Kidney (tissue), 14 donors: ENCODE results near the gene SLC16A9. TPM values are rescaled to one million over a fixed set of nuclear protein-coding genes. Genes with fewer than 3 reads are reported as not detected.
"Not testable (repeated sequence)": the region's sequence is repeated elsewhere in the genome, so short reads cannot be mapped to it uniquely, and the experiment has no call there.

Source experiments
- DNase-seq, 5 donors: peaks; one replicate each; pipeline ENCODE4 v3.0.0-alpha.2; 2013 to 2020
- FAIRE-seq: peaks from 2 replicates; lab custom pipeline; 2012; peaks lifted over from hg19 to GRCh38; lab: Jason Lieb, UNC
- H3K27ac ChIP-seq, 2 donors: one replicate each; pipeline ENCODE4 v1.7.0; 2013; ENCODE audit warnings: low read depth in 2 of 2, low read length in 2 of 2, inconsistent platforms in 1 of 2
- H3K27me3 ChIP-seq: one replicate; pipeline ENCODE4 v1.7.1; 2013; ENCODE audit warnings: low read length, inconsistent platforms; ENCODE audit not compliant: control insufficient read depth, insufficient read depth
- H3K36me3 ChIP-seq, 3 donors: one replicate each; pipeline versions ENCODE4 v1.7.0 to v1.7.1; 2013; ENCODE audit warnings: low read length in 3 of 3, control low read depth in 1 of 3, inconsistent platforms in 1 of 3; ENCODE audit not compliant: insufficient read depth in 3 of 3, control insufficient read depth in 2 of 3
- H3K4me1 ChIP-seq, 3 donors: one replicate each; pipeline versions ENCODE4 v1.7.0 to v1.7.1; 2013; ENCODE audit warnings: low read length in 3 of 3, inconsistent platforms in 1 of 3, low read depth in 1 of 3; ENCODE audit not compliant: control insufficient read depth in 2 of 3, insufficient read depth in 2 of 3
- H3K4me3 ChIP-seq, 3 donors: one replicate each; pipeline versions ENCODE4 v1.7.0 to v1.8.1; 2013; ENCODE audit warnings: low read length in 3 of 3, control low read depth in 1 of 3, inconsistent platforms in 1 of 3
- H3K9ac ChIP-seq, 3 donors: one replicate each; pipeline versions ENCODE4 v1.7.0 to v1.7.1; 2013; ENCODE audit warnings: low read length in 3 of 3, control low read depth in 1 of 3, inconsistent platforms in 1 of 3
- H3K9me3 ChIP-seq, 3 donors: one replicate each; pipeline versions ENCODE4 v1.7.0 to v1.7.1; 2013; ENCODE audit warnings: low read length in 3 of 3, control low read depth in 1 of 3, inconsistent platforms in 1 of 3; ENCODE audit not compliant: control insufficient read depth in 2 of 3, insufficient read depth in 1 of 3
- CTCF ChIP-seq: IDR thresholded peaks from 3 replicates; pipeline ENCODE4 v1.5.1; 2012; ENCODE audit warnings: mild to moderate bottlenecking, moderate library complexity, borderline replicate concordance; ENCODE audit not compliant: insufficient read depth; ENCODE audit errors: extremely low read depth
- intact Hi-C: fragments of 100-400 bp; cut with DNase I; formaldehyde crosslinking; loops from one replicate; pipeline ENCODE4 v1.11.1; 2022
- polyA plus RNA-seq: library from polyadenylated mRNA; stranded (reverse); fragments of 350-450 nt; fragmentation: Illumina TruSeq; extraction: RNeasy Lipid Tissue Mini Kit (QIAGEN cat#74804); gene quantifications from one replicate; pipeline ENCODE4 v1.2.3, GENCODE V29; 2014; ENCODE audit warnings: low read depth, low replicate concordance; ENCODE audit not compliant: insufficient read depth
- total RNA-seq: library from RNA; stranded (reverse); fragmentation: NEBNext Ultra II Directional; extraction: Animal tissue kit (Norgen Biotek cat#: 25700); gene quantifications from one replicate; pipeline ENCODE4 v1.2.1, GENCODE V29; 2021
- donor health status: control.
- donor health status: control.
- donor health status: control.
- donor health status: control.
- donor health status: control.
- donor health status: DM: yes; HTN: yes; CAD: no.
- donor health status: Normal renal cell carcinoma (clear cell type).

SLC16A9 gene
- total and polyA plus RNA-seq, 2 donors from 2014 or later: 15.5 to 91.1 TPM

- Histone ChIP-seq H3K27me3 (no peaks in the 10 kb centered on the region), H3K27ac (peak overlapping the region; percentile 53 to 66), H3K4me3 (no peak overlapping the region), H3K36me3 (no peaks in the 10 kb centered on the region), H3K9me3 (no peaks in the 10 kb centered on the region), H3K4me1 (peaks cover 2 to 15% (median 3%) of the 10 kb centered on the region in 3 donors), H3K9ac (no peak overlapping the region)
- intact Hi-C loops: no loop called here
- TF ChIP-seq CTCF: no peak
- FAIRE-seq (peak; percentile 80), DNase-seq (peak in 3 of 5 donors; percentile 34 to 80 (median 67))
These were observed 39.2 kb upstream of the SLC16A9 start for GRCh38 chr10:59748834-59749233.

- FAIRE-seq (no peak), DNase-seq (no peak)
- no peaks in the 10 kb centered on the region for H3K9me3 ChIP-seq
- H3K4me1 ChIP-seq: peaks cover 2 to 15% (median 3%) of the 10 kb centered on the region in 3 donors
- H3K4me3 ChIP-seq: no peak overlapping the region
- intact Hi-C loops: no loop called here
- H3K27me3 ChIP-seq: no peaks in the 10 kb centered on the region
- no peaks in the 10 kb centered on the region for H3K36me3 ChIP-seq
- no peak for TF ChIP-seq CTCF
- peak overlapping the region in 1 of 2 donors; percentile 37 for H3K27ac ChIP-seq
- H3K9ac ChIP-seq: no peak overlapping the region
These were observed 35.6 kb upstream of the SLC16A9 start for GRCh38 chr10:59745163-59745650.

- intact Hi-C loops, FAIRE-seq, H3K4me3 ChIP-seq, H3K9me3 ChIP-seq, DNase-seq, H3K36me3 ChIP-seq, H3K27me3 ChIP-seq, H3K27ac ChIP-seq, H3K9ac ChIP-seq: not testable (repeated sequence)
- H3K4me1 ChIP-seq: peaks cover 2 to 15% (median 3%) of the 10 kb centered on the region in 3 donors
These were observed 35.1 kb upstream of the SLC16A9 start for GRCh38 chr10:59744762-59745161.

GRCh38 chr10:59744156-59744555, 34.5 kb upstream of the SLC16A9 start:
- H3K27me3 ChIP-seq, H3K27ac ChIP-seq, FAIRE-seq, H3K36me3 ChIP-seq, H3K9me3 ChIP-seq, H3K4me1 ChIP-seq, H3K9ac ChIP-seq, DNase-seq, H3K4me3 ChIP-seq, intact Hi-C loops: not testable (repeated sequence)
